IMR-90 (cell line): ENCODE results near the gene SCYGR5. TPM values are rescaled to one million over a fixed set of nuclear protein-coding genes. Genes with fewer than 3 reads are reported as not detected.

ENCODE experiments used
- ATAC-seq: fragments of 200-7000 bp; cut with Tn5 transposase; 2 replicates; pipeline ENCODE4 v1.9.1; 2020; ENCODE audit warnings: low read depth, mild to moderate bottlenecking, moderate library complexity
- BruUV-seq: library from RNA; stranded (reverse); fragments of 400-500 nt; replicated peaks from 2 replicates; lab custom pipeline; 2021; lab: Mats Ljungman, UMichigan
- CTCF ChIA-PET: fragments of 300-600 bp; formaldehyde crosslinking; extraction: SDS; loops from one replicate; lab custom pipeline; 2021; ENCODE audit warnings: antibody characterized with exemption; lab: Yijun Ruan, JAX
- POLR2A ChIA-PET: fragments of 300-600 bp; sonication (Branson Sonifier 250); formaldehyde crosslinking; loops from one replicate; lab custom pipeline; 2022; ENCODE audit warnings: antibody characterized with exemption; ENCODE audit not compliant: unreplicated experiment; lab: Charles Lee
- DNase-seq: peaks from one replicate; pipeline ENCODE4 v3.0.0; 2013
- H2AFZ ChIP-seq: replicated peaks from 2 replicates; pipeline ENCODE3; 2013; ENCODE audit warnings: low read length, mild to moderate bottlenecking; ENCODE audit not compliant: poor library complexity
- H2AK5ac ChIP-seq: 2 replicates; pipeline ENCODE4 v1.6.1; 2013; ENCODE audit warnings: low read depth, low read length, inconsistent platforms
- H2AK9ac ChIP-seq: replicated peaks from 2 replicates; pipeline ENCODE3; 2013; ENCODE audit warnings: mild to moderate bottlenecking, low read depth, low read length, moderate library complexity; ENCODE audit not compliant: poor library complexity
- H2BK120ac ChIP-seq: 2 replicates; pipeline ENCODE4 v1.6.1; 2013; ENCODE audit warnings: low read depth, low read length, inconsistent platforms
- H2BK15ac ChIP-seq: 3 replicates; pipeline ENCODE4 v1.6.1; 2013; ENCODE audit warnings: low read depth, low read length, inconsistent platforms
- H2BK20ac ChIP-seq: 2 replicates; pipeline ENCODE4 v1.6.1; 2013; ENCODE audit warnings: low read depth, mild to moderate bottlenecking, inconsistent platforms, low read length, moderate library complexity
- H2BK5ac ChIP-seq: 2 replicates; pipeline ENCODE4 v1.6.1; 2013; ENCODE audit warnings: mild to moderate bottlenecking, low read depth, low read length, inconsistent platforms; ENCODE audit not compliant: poor library complexity, severe bottlenecking
- H3K14ac ChIP-seq: replicated peaks from 2 replicates; pipeline ENCODE4 v1.6.1; 2013; ENCODE audit warnings: low read depth, low read length, inconsistent platforms
- H3K18ac ChIP-seq: 2 replicates; pipeline ENCODE4 v1.6.1; 2013; ENCODE audit warnings: low read depth, low read length, control low read depth
- H3K23ac ChIP-seq: 2 replicates; pipeline ENCODE4 v1.6.1; 2013; ENCODE audit warnings: low read depth, low read length, inconsistent platforms
- H3K27ac ChIP-seq: 2 replicates; pipeline ENCODE4 v1.5.1; 2013; ENCODE audit warnings: mild to moderate bottlenecking, control low read depth, low read length; ENCODE audit not compliant: insufficient read depth
- H3K27me3 ChIP-seq: 2 replicates; pipeline ENCODE4 v1.6.1; 2013; ENCODE audit warnings: low read length; ENCODE audit not compliant: control insufficient read depth, insufficient read depth
- H3K36me3 ChIP-seq: 2 replicates; pipeline ENCODE4 v1.6.1; 2013; ENCODE audit warnings: low read length, mixed read lengths; ENCODE audit not compliant: control insufficient read depth, insufficient read depth
- H3K4ac ChIP-seq: 2 replicates; pipeline ENCODE4 v1.6.1; 2013; ENCODE audit warnings: low read depth, low read length, inconsistent platforms
- H3K4me1 ChIP-seq: 2 replicates; pipeline ENCODE4 v1.6.1; 2013; ENCODE audit warnings: low read length, mixed read lengths; ENCODE audit not compliant: control insufficient read depth, insufficient read depth
- H3K4me2 ChIP-seq: 2 replicates; pipeline ENCODE4 v1.6.1; 2013; ENCODE audit warnings: low read depth, mild to moderate bottlenecking, control low read depth, low read length, moderate library complexity
- H3K4me3 ChIP-seq: 2 replicates; pipeline ENCODE4 v1.5.1; 2013; ENCODE audit warnings: low read depth, mild to moderate bottlenecking, control low read depth, low read length, moderate library complexity; ENCODE audit not compliant: insufficient read depth
- H3K56ac ChIP-seq: 2 replicates; pipeline ENCODE4 v1.6.1; 2013; ENCODE audit warnings: low read length, inconsistent platforms; ENCODE audit not compliant: insufficient read depth; ENCODE audit errors: extremely low read depth
- H3K79me1 ChIP-seq, 2 experiments: 2 replicates each; pipeline ENCODE4 v1.6.1; 2013; ENCODE audit warnings: low read length in 2 of 2, inconsistent platforms in 1 of 2, low read depth in 1 of 2
- H3K9ac ChIP-seq: 2 replicates; pipeline ENCODE4 v1.6.1; 2013; ENCODE audit warnings: low read depth, low read length, control low read depth
- H3K9me1 ChIP-seq: 2 replicates; pipeline ENCODE4 v1.6.1; 2013; ENCODE audit warnings: low read length, inconsistent platforms; ENCODE audit not compliant: insufficient read depth
- H3K9me3 ChIP-seq: 2 replicates; pipeline ENCODE4 v1.6.1; 2013; ENCODE audit warnings: low read length; ENCODE audit not compliant: control insufficient read depth, insufficient read depth
- H4K20me1 ChIP-seq: 2 replicates; pipeline ENCODE4 v1.6.1; 2013; ENCODE audit warnings: low read length, inconsistent platforms; ENCODE audit not compliant: insufficient read depth
- H4K5ac ChIP-seq: 2 replicates; pipeline ENCODE4 v1.6.1; 2013; ENCODE audit warnings: mild to moderate bottlenecking, low read depth, low read length, control low read depth
- H4K8ac ChIP-seq, 2 experiments: 2 replicates each; pipeline ENCODE4 v1.6.1; 2013; ENCODE audit warnings: low read depth in 2 of 2, low read length in 2 of 2, control low read depth in 1 of 2, inconsistent platforms in 1 of 2
- H4K91ac ChIP-seq: 2 replicates; pipeline ENCODE4 v1.6.1; 2013; ENCODE audit warnings: low read depth, low read length, inconsistent platforms; ENCODE audit not compliant: insufficient read depth
- BHLHE40 ChIP-seq: fragments of 150-350 bp; IDR thresholded peaks from 2 replicates; pipeline ENCODE4 v1.6.1; 2016; ENCODE audit warnings: mild to moderate bottlenecking, low read depth, low read length
- CEBPB ChIP-seq: IDR thresholded peaks from 2 replicates; pipeline ENCODE4 v1.6.1; 2012; ENCODE audit warnings: low read depth, low read length, improper control_type of control experiment
- FOS ChIP-seq: fragments of 150-350 bp; IDR thresholded peaks from 2 replicates; pipeline ENCODE4 v1.6.1; 2016; ENCODE audit warnings: low read depth, low read length
- RFX5 ChIP-seq: IDR thresholded peaks from 2 replicates; pipeline ENCODE4 v1.8.0; 2012; ENCODE audit warnings: low read depth, mild to moderate bottlenecking, low read length, moderate library complexity
- SMC3 ChIP-seq: fragments of 150-350 bp; IDR thresholded peaks from 2 replicates; pipeline ENCODE4 v1.6.1; 2016; ENCODE audit warnings: low read depth, mild to moderate bottlenecking, antibody characterized with exemption, low read length, moderate library complexity
- WGBS, 2 experiments: methylation state at CpG; one replicate each; pipeline versions ENCODE4 v1.1.5 to v1.1.7; 2013; ENCODE audit warnings: missing lambda C conversion rate in 2 of 2; ENCODE audit not compliant: insufficient read length in 1 of 2; ENCODE audit errors: extremely low coverage in 2 of 2; 5-methylcytosine and 5-hydroxymethylcytosine counted together
- dilution Hi-C: fragments of 300-500 bp; cut with HindIII; formaldehyde crosslinking; loops from one replicate; pipeline ENCODE4 v1.14.3; 2018; ENCODE audit warnings: low sequenced_read_pairs; ENCODE audit not compliant: unreplicated experiment
- in situ Hi-C: fragments of 300-500 bp; cut with MboI; formaldehyde crosslinking; loops from 3 replicates; pipeline ENCODE4 v1.14.3; 2019; ENCODE audit warnings: low sequenced_read_pairs, inconsistent platforms, mixed read lengths
- intact Hi-C: fragments of 100-400 bp; cut with micrococcal nuclease; formaldehyde crosslinking; loops from 2 replicates; pipeline ENCODE4 v1.10.0; 2022
- polyA plus RNA-seq, 3 experiments: library from polyadenylated mRNA; depleted of rRNA; stranded (reverse); fragments of >200 nt; gene quantifications; 2 replicates each; pipeline ENCODE4 v1.2.3, GENCODE V29; 2012; ENCODE audit warnings: low replicate concordance in 1 of 3
- total RNA-seq: library from RNA; depleted of rRNA; stranded (reverse); fragments of >200 nt; gene quantifications from 2 replicates; pipeline ENCODE4 v1.2.3, GENCODE V29; 2012

Gene SCYGR5
- total and polyA plus RNA-seq, 2 of the 4 experiments (the other 2 are of a cell fraction), result not detected

GRCh38 chr2:227655454-227655853 lies 11.2 kb upstream of the SCYGR5 start:
- H3K27me3 ChIP-seq, result no peaks in the 10 kb centered on the region
- intact Hi-C loops (loop anchor here (1.0 to 5.0 kb wide), 3 partner anchors 175 to 249 kb away; no protein-coding TSS in a partner anchor), in situ Hi-C loops (no loop called here), dilution Hi-C loops (no loop called here)
- BruUV-seq, result no TSS peak
- no peak overlapping the region for H2AK5ac ChIP-seq
- no peak overlapping the region; the same call in 1 of the 2 replicates for H2BK20ac ChIP-seq
- ChIA-PET POLR2A (no interaction called here), CTCF (no interaction called here)
- H3K23ac ChIP-seq, result no peak overlapping the region
- H2AFZ ChIP-seq, result no peak overlapping the region
- H2BK15ac ChIP-seq, result no peak overlapping the region
- H3K56ac ChIP-seq, result no peak overlapping the region
- no peak overlapping the region for H3K14ac ChIP-seq
- DNase-seq (peak; percentile 91), ATAC-seq (peak; percentile 81)
- H3K36me3 ChIP-seq, result no peaks in the 10 kb centered on the region
- H2AK9ac ChIP-seq, result no peak overlapping the region
- TF ChIP-seq BHLHE40, result peak; percentile 41; the same call in 1 of the 2 replicates
- TF ChIP-seq RFX5, result no peak
- TF ChIP-seq FOS, result peak; percentile 99
- no peak for TF ChIP-seq SMC3
- TF ChIP-seq CEBPB, result peak; percentile 91
- H3K9me3 ChIP-seq, result no peaks in the 10 kb centered on the region
- no peak overlapping the region for H3K9ac ChIP-seq
- H3K27ac ChIP-seq, result no peak overlapping the region
- H4K8ac ChIP-seq, result no peak overlapping the region
- no peaks in the 10 kb centered on the region for H4K20me1 ChIP-seq
- no peaks in the 10 kb centered on the region for H3K4me1 ChIP-seq
- H3K4ac ChIP-seq, result no peak overlapping the region
- H3K9me1 ChIP-seq, result no peaks in the 10 kb centered on the region
- H4K5ac ChIP-seq, result no peak overlapping the region
- no peak overlapping the region for H3K4me2 ChIP-seq
- H3K18ac ChIP-seq, result no peak overlapping the region
- no CpG with 5 or more reads among the region's 1 CpG for WGBS, 2 experiments
- H2BK120ac ChIP-seq, result no peak overlapping the region
- H3K4me3 ChIP-seq, result no peak overlapping the region
- no peaks in the 10 kb centered on the region for H3K79me1 ChIP-seq
- H4K91ac ChIP-seq, result no peak overlapping the region
- no peak overlapping the region for H2BK5ac ChIP-seq
